Measurements from ENCODE around the gene PAX8.

- TF ChIP-seq POLR2AphosphoS5 (IDR thresholded peaks at IDR 0.05; ENCODE audit: low read depth, low read length), result no peak
- TF ChIP-seq CTCF (IDR thresholded peaks at IDR 0.05), result no peak
- no peak for TF ChIP-seq REST (IDR thresholded peaks at IDR 0.05; ENCODE audit: insufficient read depth in 1 of 2, low read depth in 2 of 2, low read length in 1 of 2)
- no peak for TF ChIP-seq SIN3A (IDR thresholded peaks at IDR 0.05; ENCODE audit: borderline replicate concordance, insufficient read depth, low read depth, low read length)
- TF ChIP-seq TCF7L2 (IDR thresholded peaks at IDR 0.05; ENCODE audit: low read depth, low read length), result no peak
Observed at GRCh38 chr2:113215056-113215455, 63.7 kb downstream of the PAX8 start.

Data from Panc1 (cell line).